ENCODE measurements around the gene SH3RF1. TPM values are rescaled to one million over a fixed set of nuclear protein-coding genes. Genes with fewer than 3 reads are reported as not detected.

SH3RF1 gene
- total RNA-seq, 1 donor from 2014 or later, result 17.1 TPM

DNA sequence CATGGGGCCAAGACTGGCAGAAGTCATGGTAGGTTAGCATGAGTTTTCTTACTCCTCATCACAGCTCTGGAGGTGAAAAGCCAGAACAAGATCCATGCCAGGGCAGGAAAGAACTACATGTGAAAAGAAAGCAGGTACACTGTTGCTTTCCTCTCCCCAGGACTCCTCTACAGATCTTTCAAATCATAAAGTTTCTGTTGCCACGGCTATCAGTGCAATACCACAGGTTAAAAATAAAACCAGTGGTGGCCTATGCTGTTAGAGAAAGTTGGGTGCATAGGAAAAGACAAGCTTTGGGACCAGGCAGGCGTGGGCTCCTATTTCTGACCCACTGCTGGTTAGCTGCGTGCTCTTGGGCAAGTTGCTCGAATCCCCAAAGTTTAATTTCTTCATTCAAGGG, 81.4 kb downstream of the SH3RF1 start:
- Mint-ChIP-seq H3K27me3 (ENCODE audit: insufficient read depth, low read depth) (peaks cover 3% of the 10 kb centered on the region), H3K9me3 (peaks cover 19% of the 10 kb centered on the region), H3K36me3 (peaks cover 15% of the 10 kb centered on the region), H3K27ac (no peak overlapping the region), H3K4me3 (no peak overlapping the region), H3K4me1 (peaks cover 14% of the 10 kb centered on the region)
- Histone ChIP-seq H3K9me3 (ENCODE audit: low read depth) (no peaks in the 10 kb centered on the region), H3K79me2 (ENCODE audit: low read depth) (peaks cover 60% of the 10 kb centered on the region), H3K9ac (no peak overlapping the region), H3K27me3 (no peaks in the 10 kb centered on the region), H3K4me2 (no peak overlapping the region), H3K36me3 (no peaks in the 10 kb centered on the region), H3K27ac (no peak overlapping the region), H3K4me1 (peaks cover 35% of the 10 kb centered on the region), H3K4me3 (no peak overlapping the region), H2AFZ (replicated peaks) (no peak overlapping the region), H3F3A (ENCODE audit: low read depth) (peaks cover 22% of the 10 kb centered on the region), H4K20me1 (ENCODE audit: low read depth) (peaks cover 14% of the 10 kb centered on the region)
- DNase-seq (ENCODE audit: low spot score), result no peak
- TF ChIP-seq EZH2 (IDR thresholded peaks at IDR 0.05) (no peak), EZH2phosphoT487 (IDR thresholded peaks at IDR 0.05) (no peak)
- TF ChIP-seq, protein P1, sequence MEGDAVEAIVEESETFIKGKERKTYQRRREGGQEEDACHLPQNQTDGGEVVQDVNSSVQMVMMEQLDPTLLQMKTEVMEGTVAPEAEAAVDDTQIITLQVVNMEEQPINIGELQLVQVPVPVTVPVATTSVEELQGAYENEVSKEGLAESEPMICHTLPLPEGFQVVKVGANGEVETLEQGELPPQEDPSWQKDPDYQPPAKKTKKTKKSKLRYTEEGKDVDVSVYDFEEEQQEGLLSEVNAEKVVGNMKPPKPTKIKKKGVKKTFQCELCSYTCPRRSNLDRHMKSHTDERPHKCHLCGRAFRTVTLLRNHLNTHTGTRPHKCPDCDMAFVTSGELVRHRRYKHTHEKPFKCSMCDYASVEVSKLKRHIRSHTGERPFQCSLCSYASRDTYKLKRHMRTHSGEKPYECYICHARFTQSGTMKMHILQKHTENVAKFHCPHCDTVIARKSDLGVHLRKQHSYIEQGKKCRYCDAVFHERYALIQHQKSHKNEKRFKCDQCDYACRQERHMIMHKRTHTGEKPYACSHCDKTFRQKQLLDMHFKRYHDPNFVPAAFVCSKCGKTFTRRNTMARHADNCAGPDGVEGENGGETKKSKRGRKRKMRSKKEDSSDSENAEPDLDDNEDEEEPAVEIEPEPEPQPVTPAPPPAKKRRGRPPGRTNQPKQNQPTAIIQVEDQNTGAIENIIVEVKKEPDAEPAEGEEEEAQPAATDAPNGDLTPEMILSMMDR (IDR thresholded peaks at IDR 0.05), result no peak

DNA sequence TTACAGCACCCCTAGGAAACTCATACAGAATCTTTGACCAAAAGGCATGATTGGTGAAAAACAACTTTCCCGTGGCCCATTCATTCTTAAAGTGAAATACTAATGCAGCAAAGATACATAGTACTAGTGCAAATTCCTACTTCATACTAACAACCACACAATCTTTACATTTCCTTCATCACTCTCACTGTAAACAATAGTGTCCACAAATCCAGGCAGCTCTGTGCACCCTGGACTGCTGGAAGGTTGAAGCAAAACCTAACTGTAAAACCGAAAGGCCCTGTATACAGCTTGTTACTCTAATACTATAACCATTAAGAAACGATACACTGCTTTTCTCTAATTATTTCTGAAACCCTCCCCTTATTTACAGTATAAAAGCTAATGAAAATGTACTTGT, 82.6 kb downstream of the SH3RF1 start:
- Mint-ChIP-seq H3K27me3 (ENCODE audit: insufficient read depth, low read depth) (peaks cover 3% of the 10 kb centered on the region), H3K27ac (no peak overlapping the region), H3K9me3 (peaks cover 19% of the 10 kb centered on the region), H3K4me3 (no peak overlapping the region), H3K36me3 (peaks cover 15% of the 10 kb centered on the region), H3K4me1 (peaks cover 20% of the 10 kb centered on the region)
- TF ChIP-seq EZH2 (IDR thresholded peaks at IDR 0.05), result no peak
- TF ChIP-seq EZH2phosphoT487 (IDR thresholded peaks at IDR 0.05), result no peak
- TF ChIP-seq, protein P1 (IDR thresholded peaks at IDR 0.05), result no peak
- Histone ChIP-seq H2AFZ (replicated peaks) (no peak overlapping the region), H3K9me3 (ENCODE audit: low read depth) (no peaks in the 10 kb centered on the region), H3K9ac (no peak overlapping the region), H3K27me3 (no peaks in the 10 kb centered on the region), H3F3A (ENCODE audit: low read depth) (peaks cover 19% of the 10 kb centered on the region), H3K4me2 (no peak overlapping the region), H3K27ac (no peak overlapping the region), H3K79me2 (ENCODE audit: low read depth) (peaks cover 70% of the 10 kb centered on the region), H4K20me1 (ENCODE audit: low read depth) (peaks cover 14% of the 10 kb centered on the region), H3K4me1 (peaks cover 44% of the 10 kb centered on the region), H3K36me3 (no peaks in the 10 kb centered on the region), H3K4me3 (no peak overlapping the region)
- no peak for DNase-seq (ENCODE audit: low spot score)

DNA sequence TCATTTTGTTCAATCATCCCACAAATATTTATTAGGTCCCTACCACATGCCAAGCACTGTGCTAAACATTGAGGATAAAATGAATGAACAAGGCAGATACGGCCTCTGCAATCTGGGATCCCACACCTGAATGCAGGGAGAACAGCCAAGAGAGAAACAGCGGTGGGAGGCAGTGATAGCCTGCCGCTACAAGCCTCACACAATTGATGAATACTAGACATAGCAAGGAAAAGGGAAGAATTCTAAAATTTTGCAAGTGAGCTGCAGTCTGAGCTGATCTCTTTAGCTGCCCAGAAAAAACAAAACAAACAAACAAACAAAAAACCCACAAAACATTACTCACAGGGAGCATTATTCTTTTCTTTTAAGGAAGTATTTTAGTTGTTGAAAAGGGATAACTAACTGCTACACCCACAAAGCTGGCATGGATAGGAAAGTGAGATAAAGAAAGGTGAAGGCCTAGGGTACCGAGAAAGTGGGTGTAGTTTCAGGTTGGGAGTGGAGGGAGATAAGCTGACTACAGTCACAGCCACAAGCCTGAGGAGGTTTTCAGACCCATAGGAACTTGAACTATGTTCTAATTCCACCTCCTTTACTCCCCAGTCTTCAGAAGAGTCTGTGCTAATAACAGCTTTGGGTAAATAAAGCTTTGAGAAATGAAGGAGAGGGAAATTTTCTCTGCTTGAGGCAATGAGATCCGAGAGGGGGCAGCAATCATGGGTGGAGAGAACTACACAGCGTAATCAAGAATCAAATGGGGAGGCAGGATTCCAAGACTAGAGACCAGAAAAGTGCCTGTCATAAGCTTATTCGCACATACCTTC, 85.4 kb downstream of the SH3RF1 start:
- no peaks in the 10 kb centered on the region for H3K36me3 ChIP-seq
- peaks cover 43% of the 10 kb centered on the region for H3K4me1 ChIP-seq
- H4K20me1 ChIP-seq (ENCODE audit: low read depth), result peaks cover 14% of the 10 kb centered on the region
- H3K4me3 ChIP-seq, result no peak overlapping the region
- no peak overlapping the region for H3K9ac ChIP-seq
- no peaks in the 10 kb centered on the region for H3K27me3 ChIP-seq
- no peaks in the 10 kb centered on the region for H3K9me3 ChIP-seq (ENCODE audit: low read depth)
- peak overlapping the region; percentile 32 for H3K4me2 ChIP-seq
- H3K4me1 Mint-ChIP-seq, result peaks cover 20% of the 10 kb centered on the region
- H3F3A ChIP-seq (ENCODE audit: low read depth), result peaks cover 19% of the 10 kb centered on the region
- peak overlapping the region; percentile 4 for H3K27ac Mint-ChIP-seq
- peak overlapping the region; percentile 73 for H3K27ac ChIP-seq
- no peak overlapping the region for H2AFZ ChIP-seq (replicated peaks)
- TF ChIP-seq EZH2 (IDR thresholded peaks at IDR 0.05), result no peak
- TF ChIP-seq, protein P1 (IDR thresholded peaks at IDR 0.05), result peak; percentile 4
- no peak for DNase-seq (ENCODE audit: low spot score)
- H3K4me3 Mint-ChIP-seq, result no peak overlapping the region
- peaks cover 65% of the 10 kb centered on the region for H3K79me2 ChIP-seq (ENCODE audit: low read depth)
- peaks cover 2% of the 10 kb centered on the region for H3K9me3 Mint-ChIP-seq
- peaks cover 4% of the 10 kb centered on the region for H3K36me3 Mint-ChIP-seq
- peaks cover 3% of the 10 kb centered on the region for H3K27me3 Mint-ChIP-seq (ENCODE audit: insufficient read depth, low read depth)

All from neural progenitor cell (in vitro differentiated cells).